ENCODE data around the gene TENM3. TPM values are rescaled to one million over a fixed set of nuclear protein-coding genes. Genes with fewer than 3 reads are reported as not detected.

Gene TENM3
- total RNA-seq, 2 experiments from 2014 or later = not detected

DNA sequence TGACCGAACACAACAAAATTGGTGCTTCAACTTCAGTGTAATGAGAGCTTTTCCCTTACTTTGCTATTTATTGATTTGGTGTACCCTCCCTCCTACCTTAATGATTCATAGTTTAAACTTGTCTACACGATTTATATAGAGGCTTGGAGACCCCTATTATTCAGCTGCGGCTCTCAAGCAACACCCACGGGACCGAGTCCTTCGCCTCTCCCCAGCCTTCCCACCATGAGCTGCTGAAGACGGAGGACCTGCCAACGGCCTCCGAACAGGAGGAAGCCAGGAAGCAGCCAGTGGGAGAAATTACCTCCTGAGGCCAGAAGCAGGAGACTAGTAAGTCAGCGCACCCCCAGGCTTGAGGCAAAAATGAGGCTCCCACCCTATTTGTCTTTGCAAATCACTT, 595.3 kb downstream of the TENM3 start:
- CTCF ChIA-PET = interaction anchor here (0.7 to 0.9 kb wide), 3 partner anchors 34 to 233 kb away, joined by 3 to 4 read pairs (median 3); no protein-coding TSS in a partner anchor
- H3K9me3 Mint-ChIP-seq (ENCODE audit: low read depth) = no peaks in the 10 kb centered on the region

DNA sequence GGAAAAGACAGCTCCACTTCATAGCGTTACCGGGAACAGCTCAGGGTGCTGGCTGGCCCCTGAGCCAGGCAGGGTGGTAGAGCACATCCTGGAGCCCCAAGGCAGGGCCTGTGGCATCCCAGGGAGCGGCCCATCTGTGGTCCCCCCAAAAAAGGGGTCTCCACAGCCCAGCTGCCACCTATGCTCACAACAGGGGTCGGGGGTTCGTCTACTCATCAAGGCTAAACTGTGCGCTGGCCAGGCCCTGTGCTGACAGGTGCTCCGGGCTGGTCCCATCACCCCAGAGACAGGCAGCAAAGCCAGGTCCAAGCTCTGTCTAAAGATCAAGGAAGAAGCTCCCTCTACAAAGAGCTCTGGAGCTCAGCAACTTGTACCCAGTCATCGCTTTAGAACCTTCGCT, 596.1 kb downstream of the TENM3 start:
- CTCF ChIA-PET = no interaction called here
- no peaks in the 10 kb centered on the region for H3K4me1 Mint-ChIP-seq
- H3K36me3 Mint-ChIP-seq = no peaks in the 10 kb centered on the region
- no peak overlapping the region for H3K27ac Mint-ChIP-seq
- H3K9me3 Mint-ChIP-seq (ENCODE audit: low read depth) = no peaks in the 10 kb centered on the region
- H3K4me3 Mint-ChIP-seq = no peak overlapping the region
- ATAC-seq (no peak), DNase-seq (no peak)
- H3K27me3 Mint-ChIP-seq = peaks cover 11% of the 10 kb centered on the region

More for the DNA sequence above, 595.3 kb downstream of the TENM3 start:
- Mint-ChIP-seq H3K36me3 (no peaks in the 10 kb centered on the region), H3K27me3 (peaks cover 6% of the 10 kb centered on the region), H3K27ac (no peak overlapping the region), H3K4me3 (no peak overlapping the region), H3K4me1 (no peaks in the 10 kb centered on the region)
- no peak for ATAC-seq
- DNase-seq = no peak

DNA sequence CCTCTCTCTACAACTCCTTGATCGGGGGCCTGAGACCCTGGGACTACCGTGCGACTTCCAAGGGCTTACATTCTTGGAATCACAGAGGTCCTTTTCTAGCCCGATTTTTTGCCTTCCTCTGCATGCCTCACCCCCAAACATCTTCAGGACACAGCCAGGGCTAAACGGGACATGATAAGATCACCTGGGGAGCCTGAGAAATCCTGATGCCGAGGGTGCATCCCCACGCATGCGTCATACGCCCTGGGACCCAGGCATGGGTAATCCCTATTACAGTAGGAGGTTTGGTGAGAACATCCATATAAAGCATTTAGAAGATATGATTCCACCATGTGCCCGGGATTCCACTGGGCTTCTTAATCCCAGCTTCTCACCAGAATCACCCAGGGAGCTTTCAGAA, 596.9 kb downstream of the TENM3 start:
- CTCF ChIA-PET = no interaction called here
- Mint-ChIP-seq H3K36me3 (no peaks in the 10 kb centered on the region), H3K27me3 (peaks cover 11% of the 10 kb centered on the region), H3K27ac (no peak overlapping the region), H3K4me1 (no peaks in the 10 kb centered on the region), H3K4me3 (no peak overlapping the region), H3K9me3 (ENCODE audit: low read depth) (no peaks in the 10 kb centered on the region)
- ATAC-seq (no peak), DNase-seq (no peak)

DNA sequence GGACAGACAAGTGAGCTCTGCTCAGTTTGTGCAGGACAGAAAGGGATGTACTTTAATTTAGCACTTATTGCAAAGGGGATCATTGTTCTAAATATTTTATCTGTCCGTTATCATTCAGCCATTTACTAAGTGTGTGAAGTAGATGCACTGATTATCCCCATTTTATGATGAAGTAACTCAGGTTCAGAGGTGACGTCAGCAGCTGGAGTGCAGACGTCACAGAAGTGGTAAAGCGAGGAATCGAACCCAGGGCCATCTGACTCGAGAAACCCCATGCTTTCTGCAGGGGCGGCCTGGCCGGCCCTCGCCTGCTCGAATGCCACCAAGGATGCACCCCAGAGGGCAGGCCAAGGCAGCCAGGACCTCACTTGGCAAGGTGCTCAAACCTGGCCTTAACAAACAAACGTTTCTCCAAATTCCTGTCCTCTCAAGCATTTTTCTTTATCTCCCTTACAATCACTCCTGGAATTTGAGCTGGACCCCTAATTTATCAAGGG, 599.0 kb downstream of the TENM3 start:
- CTCF ChIA-PET = no interaction called here
- Mint-ChIP-seq H3K4me3 (no peak overlapping the region), H3K4me1 (no peaks in the 10 kb centered on the region), H3K27ac (no peak overlapping the region), H3K27me3 (peaks cover 5% of the 10 kb centered on the region), H3K36me3 (no peaks in the 10 kb centered on the region), H3K9me3 (ENCODE audit: low read depth) (no peaks in the 10 kb centered on the region)
- DNase-seq = no peak
- ATAC-seq = no peak

DNA sequence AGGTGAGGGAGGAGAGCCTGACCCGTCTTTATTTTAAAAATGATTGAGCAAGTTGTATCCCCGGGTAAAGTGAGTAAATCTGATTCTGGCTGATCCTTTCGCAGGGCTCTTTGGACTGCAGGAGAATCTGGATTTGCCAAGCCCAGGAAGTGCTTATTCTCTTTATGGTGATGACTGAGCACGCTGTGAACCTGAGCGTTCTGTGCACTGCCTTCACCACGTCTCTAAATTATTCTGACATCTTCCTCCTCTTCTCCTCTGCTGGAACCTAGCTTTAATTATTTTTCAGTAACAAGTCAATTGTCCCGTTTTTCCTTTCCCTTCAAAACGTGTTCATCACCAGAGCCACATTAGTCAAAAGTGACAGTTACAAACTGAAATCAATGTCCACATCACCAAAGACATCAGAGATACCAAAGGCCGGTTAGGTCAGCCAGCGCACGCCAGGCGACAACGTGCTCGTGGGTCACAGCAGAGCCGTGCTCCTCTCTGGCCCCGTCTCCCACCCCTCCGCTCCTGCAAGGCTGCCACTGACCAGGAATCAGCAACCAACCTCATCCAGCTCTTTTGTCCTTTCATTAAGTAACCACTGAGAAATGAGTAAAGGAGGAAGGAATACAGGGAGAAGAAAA, 599.7 kb downstream of the TENM3 start:
- no peak overlapping the region for H3K4me3 Mint-ChIP-seq
- no peak for DNase-seq

DNA sequence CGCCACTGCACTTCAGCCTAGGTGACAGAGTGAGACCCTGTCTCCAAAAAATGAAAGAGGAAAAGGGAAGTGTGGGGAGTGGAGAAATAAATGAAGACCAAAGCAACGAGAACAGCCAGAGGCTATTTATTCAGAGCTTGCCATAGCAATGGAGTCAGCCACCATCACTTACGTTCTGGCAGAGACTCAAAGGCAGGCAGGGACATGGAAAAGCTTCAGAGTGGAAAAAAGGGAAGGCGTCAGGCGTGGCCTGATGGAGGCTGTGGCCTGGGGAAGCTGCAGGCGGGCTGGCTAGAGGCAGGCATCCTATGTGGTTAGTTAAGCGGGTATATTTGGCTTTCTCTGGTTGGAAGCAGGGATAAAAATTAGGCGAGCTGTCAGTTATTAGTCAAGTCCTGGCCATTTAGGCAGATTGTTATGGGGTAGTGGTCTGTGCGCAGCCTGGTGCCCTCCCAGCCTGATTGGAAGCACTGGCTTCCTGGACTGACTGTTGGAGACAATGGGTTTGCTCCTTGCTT, 600.7 kb downstream of the TENM3 start:
- Mint-ChIP-seq H3K36me3 (no peaks in the 10 kb centered on the region), H3K9me3 (ENCODE audit: low read depth) (no peaks in the 10 kb centered on the region), H3K27ac (no peak overlapping the region), H3K4me1 (no peaks in the 10 kb centered on the region), H3K27me3 (peaks cover 5% of the 10 kb centered on the region), H3K4me3 (no peak overlapping the region)
- DNase-seq (no peak), ATAC-seq (no peak)
- CTCF ChIA-PET = no interaction called here

More for the DNA sequence above, 599.7 kb downstream of the TENM3 start:
- CTCF ChIA-PET = no interaction called here
- Mint-ChIP-seq H3K9me3 (ENCODE audit: low read depth) (no peaks in the 10 kb centered on the region), H3K27me3 (peaks cover 5% of the 10 kb centered on the region), H3K27ac (no peak overlapping the region), H3K36me3 (no peaks in the 10 kb centered on the region), H3K4me1 (no peaks in the 10 kb centered on the region)
- ATAC-seq = no peak

DNA sequence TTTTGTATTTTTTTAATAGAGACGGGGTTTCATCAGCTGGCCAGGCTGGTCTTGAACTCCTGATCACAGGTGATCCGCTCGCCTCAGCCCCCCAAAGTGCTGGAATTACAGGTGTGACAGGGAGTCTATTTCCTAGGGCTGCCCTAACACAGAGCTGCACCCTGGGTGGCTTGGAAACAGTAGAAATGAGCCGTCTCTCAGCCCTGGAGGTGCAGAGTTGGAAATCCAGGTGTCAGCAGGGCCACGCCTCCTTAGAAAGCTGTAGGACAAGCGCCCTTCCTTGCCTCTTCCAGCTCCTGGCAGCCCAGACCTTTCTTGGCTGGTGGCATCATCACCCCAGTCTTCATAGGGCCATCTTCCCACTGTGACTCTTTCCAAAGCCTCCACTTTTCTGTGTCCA, 602.4 kb downstream of the TENM3 start:
- peaks cover 5% of the 10 kb centered on the region for H3K27me3 Mint-ChIP-seq
- DNase-seq = no peak
- ATAC-seq = no peak
- no peaks in the 10 kb centered on the region for H3K36me3 Mint-ChIP-seq
- no peaks in the 10 kb centered on the region for H3K9me3 Mint-ChIP-seq (ENCODE audit: low read depth)
- CTCF ChIA-PET = no interaction called here
- no peak overlapping the region for H3K27ac Mint-ChIP-seq
- H3K4me3 Mint-ChIP-seq = no peak overlapping the region
- no peaks in the 10 kb centered on the region for H3K4me1 Mint-ChIP-seq

DNA sequence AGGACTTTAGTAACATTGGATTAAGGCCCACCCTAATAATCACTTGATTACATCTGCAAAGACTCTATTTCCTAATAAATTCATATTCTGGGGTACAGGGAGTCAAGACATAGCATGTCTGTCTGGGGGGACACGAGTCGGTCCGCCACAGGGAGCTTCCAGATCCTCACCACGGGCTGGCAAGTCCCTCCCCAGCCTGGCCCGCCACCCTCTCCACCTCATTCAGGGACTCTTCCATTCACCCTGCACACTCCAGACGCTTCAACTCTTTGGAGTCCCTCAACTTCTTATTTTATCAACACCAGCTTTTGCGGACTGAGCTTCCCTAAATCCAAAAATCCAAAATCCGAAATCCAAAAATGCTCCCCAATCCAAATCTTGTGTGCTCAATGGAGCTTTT, 602.8 kb downstream of the TENM3 start:
- Mint-ChIP-seq H3K9me3 (ENCODE audit: low read depth) (no peaks in the 10 kb centered on the region), H3K4me3 (no peak overlapping the region), H3K27me3 (peaks cover 5% of the 10 kb centered on the region), H3K4me1 (no peaks in the 10 kb centered on the region), H3K36me3 (no peaks in the 10 kb centered on the region), H3K27ac (no peak overlapping the region)
- ATAC-seq (no peak), DNase-seq (no peak)
- CTCF ChIA-PET = no interaction called here

DNA sequence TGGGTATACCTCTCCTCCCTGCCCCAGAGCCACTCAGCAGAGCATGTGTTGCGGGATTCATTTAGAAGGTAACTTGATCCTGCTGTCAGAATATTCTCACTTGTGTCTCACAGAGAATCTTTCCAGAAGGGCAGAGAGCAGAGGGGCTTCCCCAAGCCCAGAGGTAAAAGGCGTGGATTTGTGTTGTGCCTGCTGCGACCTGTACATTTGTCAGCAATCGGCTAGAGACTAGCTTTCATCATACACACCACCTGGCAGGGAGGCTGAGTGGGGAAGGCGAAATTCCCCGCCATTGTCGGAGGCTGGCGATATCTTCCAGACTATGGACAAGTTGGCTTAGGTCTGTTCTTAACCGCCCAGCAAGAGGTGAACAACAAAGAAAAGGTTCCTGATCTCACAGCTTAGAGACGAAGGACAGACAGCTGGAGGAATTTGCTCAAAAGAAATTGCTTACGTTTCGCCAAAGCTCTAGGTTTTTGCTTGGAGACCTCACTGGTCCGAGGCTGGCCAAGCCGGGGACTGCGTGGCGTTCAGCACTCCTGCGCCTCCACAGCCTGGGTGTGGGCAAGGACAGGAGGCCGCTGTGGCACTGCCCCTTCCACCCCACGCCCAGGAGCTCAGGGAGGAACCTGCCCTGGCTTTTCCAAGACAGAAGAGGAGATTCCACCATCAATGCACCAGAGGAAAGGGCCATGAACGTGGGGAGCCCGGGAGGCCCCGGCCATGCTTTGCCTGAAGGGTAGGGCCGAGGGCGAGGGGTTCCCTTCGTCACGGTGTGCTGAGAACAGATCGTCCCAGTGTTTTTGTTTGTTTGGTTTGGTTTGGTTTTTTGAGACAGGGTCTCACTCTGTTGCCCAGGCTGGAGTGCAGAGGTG, 604.6 kb downstream of the TENM3 start:
- Mint-ChIP-seq H3K36me3 (no peaks in the 10 kb centered on the region), H3K4me1 (no peaks in the 10 kb centered on the region), H3K27ac (no peak overlapping the region), H3K9me3 (ENCODE audit: low read depth) (no peaks in the 10 kb centered on the region), H3K27me3 (peaks cover 5% of the 10 kb centered on the region), H3K4me3 (no peak overlapping the region)
- ATAC-seq = no peak
- no peak for DNase-seq
- CTCF ChIA-PET = no interaction called here

DNA sequence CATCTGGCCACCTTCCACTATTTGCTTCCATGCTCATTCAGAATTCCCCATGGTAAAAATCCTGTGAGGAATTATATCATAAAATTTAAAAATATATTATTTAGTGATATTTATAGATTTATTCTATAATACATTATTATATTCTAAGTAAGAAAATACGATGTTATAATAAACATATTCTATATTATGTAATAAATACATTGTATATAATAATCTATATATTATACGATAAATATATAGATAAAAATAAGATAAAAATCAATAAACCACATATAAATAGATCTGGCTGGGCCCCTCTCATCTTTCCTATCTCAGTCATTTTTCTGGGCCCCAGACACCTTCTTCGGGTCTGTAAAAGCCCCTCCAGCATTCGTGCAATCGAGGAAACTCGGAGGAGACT, 605.5 kb downstream of the TENM3 start:
- no peak for ATAC-seq
- Mint-ChIP-seq H3K4me3 (no peak overlapping the region), H3K27ac (no peak overlapping the region), H3K9me3 (ENCODE audit: low read depth) (no peaks in the 10 kb centered on the region), H3K4me1 (no peaks in the 10 kb centered on the region), H3K27me3 (peaks cover 5% of the 10 kb centered on the region), H3K36me3 (no peaks in the 10 kb centered on the region)
- DNase-seq = no peak
- CTCF ChIA-PET = no interaction called here

All from activated CD8-positive, alpha-beta memory T cell treated with anti-CD3 and anti-CD28 coated beads, Interleukin-2, amount 10 ng/mL, durations not matched to agents 7 days and 5 days (primary cell).